ENCODE data around the gene COX6B1.

DNA sequence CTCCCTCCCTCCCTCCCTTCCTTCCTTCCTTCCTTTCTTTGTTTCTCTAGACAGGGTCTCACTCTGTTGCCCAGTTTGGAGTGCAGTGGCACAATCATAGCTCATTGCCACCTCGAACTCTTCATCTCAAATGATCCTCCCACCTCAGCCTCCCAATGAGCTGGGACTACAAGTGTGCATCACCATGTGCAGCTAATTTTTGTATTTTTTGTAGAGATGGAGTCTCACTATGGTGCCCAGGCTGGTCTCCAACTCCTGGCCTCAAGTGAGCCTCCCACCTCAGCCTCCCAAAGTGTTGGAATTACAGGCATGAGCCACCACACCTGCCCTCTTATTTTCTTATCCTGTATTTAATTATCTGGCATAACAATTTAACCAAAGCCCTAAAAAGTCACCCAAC lies 22.6 kb downstream of the COX6B1 start:
- no peak for TF ChIP-seq CTCF (IDR thresholded peaks at IDR 0.05)
- no peak for TF ChIP-seq POLR2A (IDR thresholded peaks at IDR 0.05)

Data from Peyer's patch (tissue), 4 donors.